HG02588 (cell line): ENCODE data around the gene ARAP1.

ENCODE experiments used
- ATAC-seq: cut with Tn5 transposase; IDR thresholded peaks from one replicate; pipeline ENCODE4 v1.9.1; 2021; ENCODE audit warnings: mild to moderate bottlenecking, moderate library complexity; ENCODE audit not compliant: unreplicated experiment

Gene ARAP1

GRCh38 chr11:72725724-72726028, 26.5 kb downstream of the ARAP1 start:
- ATAC-seq: no peak

- no peak for ATAC-seq
Measured at GRCh38 chr11:72724851-72725723, 27.1 kb downstream of the ARAP1 start.

- ATAC-seq: no peak
Measured at GRCh38 chr11:72724021-72724551, 28.1 kb downstream of the ARAP1 start.

- no peak for ATAC-seq
Measured at GRCh38 chr11:72723508-72723907, 28.7 kb downstream of the ARAP1 start.

GRCh38 chr11:72722050-72722748, 30.0 kb downstream of the ARAP1 start:
- peak; percentile 64 for ATAC-seq

GRCh38 chr11:72721689-72722049, 30.5 kb downstream of the ARAP1 start:
- ATAC-seq: no peak

GRCh38 chr11:72721276-72721675, 30.9 kb downstream of the ARAP1 start:
- no peak for ATAC-seq

- ATAC-seq: no peak
Measured at GRCh38 chr11:72720784-72721183, 31.4 kb downstream of the ARAP1 start.

- no peak for ATAC-seq
Measured at GRCh38 chr11:72720047-72720446, 32.2 kb downstream of the ARAP1 start.

GRCh38 chr11:72719551-72719950, 32.7 kb downstream of the ARAP1 start:
- no peak for ATAC-seq

- no peak for ATAC-seq
Measured at GRCh38 chr11:72719144-72719543, 33.1 kb downstream of the ARAP1 start.

GRCh38 chr11:72718101-72718501, 34.1 kb downstream of the ARAP1 start:
- no peak for ATAC-seq

GRCh38 chr11:72716788-72717435, 35.3 kb downstream of the ARAP1 start:
- no peak for ATAC-seq

- ATAC-seq: no peak
Measured at GRCh38 chr11:72716290-72716689, 35.9 kb downstream of the ARAP1 start.

- no peak for ATAC-seq
Measured at GRCh38 chr11:72712841-72713240, 39.4 kb downstream of the ARAP1 start.

GRCh38 chr11:72712168-72712751, 39.9 kb downstream of the ARAP1 start:
- no peak for ATAC-seq

- no peak for ATAC-seq
Measured at GRCh38 chr11:72711141-72711540, 41.1 kb downstream of the ARAP1 start.

- no peak for ATAC-seq
Measured at GRCh38 chr11:72710278-72710677, 41.9 kb downstream of the ARAP1 start.

GRCh38 chr11:72709478-72710238, 42.5 kb downstream of the ARAP1 start:
- no peak for ATAC-seq

GRCh38 chr11:72707032-72707431, 45.2 kb downstream of the ARAP1 start:
- ATAC-seq: no peak

- no peak for ATAC-seq
Measured at GRCh38 chr11:72706579-72706978, 45.6 kb downstream of the ARAP1 start.
